Ramos (cell line): ENCODE data around the gene ZNF564.
"Not testable (repeated sequence)": the region's sequence is repeated elsewhere in the genome, so short reads cannot be mapped to it uniquely, and the experiment has no call there.

Source experiments
- in situ Hi-C: fragments of 300-500 bp; cut with MboI; formaldehyde crosslinking; loops from one replicate; pipeline ENCODE4 v1.14.3; 2022; ENCODE audit warnings: low sequenced_read_pairs; ENCODE audit not compliant: unreplicated experiment

Gene ZNF564

DNA sequence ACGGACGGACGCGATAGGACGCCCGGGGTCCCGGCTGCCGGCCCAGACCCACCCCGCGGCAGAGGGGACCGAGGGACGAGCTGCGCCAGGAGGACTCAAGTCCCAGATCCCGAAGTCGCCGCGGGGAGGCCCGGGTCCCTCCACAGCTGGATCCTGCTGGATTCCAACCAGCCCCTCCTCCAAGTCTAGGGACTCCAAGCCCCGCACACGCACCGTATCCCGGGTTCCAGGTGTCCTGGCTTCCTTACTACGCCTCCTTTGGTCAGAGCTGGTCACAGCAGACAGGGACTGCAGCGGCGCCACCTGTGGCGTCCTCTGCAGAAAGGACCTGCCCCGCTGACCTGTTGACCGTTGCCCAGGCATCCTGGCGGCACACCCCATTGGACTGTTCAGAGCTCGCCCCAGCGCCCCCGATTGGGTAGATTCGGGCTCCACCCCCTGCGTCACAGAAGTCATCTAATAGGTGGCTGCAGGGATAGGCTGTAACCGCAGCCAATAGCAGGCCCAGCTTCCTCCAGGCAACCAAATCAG lies 37.7 kb downstream of the ZNF564 start:
- in situ Hi-C loops = no loop called here

DNA sequence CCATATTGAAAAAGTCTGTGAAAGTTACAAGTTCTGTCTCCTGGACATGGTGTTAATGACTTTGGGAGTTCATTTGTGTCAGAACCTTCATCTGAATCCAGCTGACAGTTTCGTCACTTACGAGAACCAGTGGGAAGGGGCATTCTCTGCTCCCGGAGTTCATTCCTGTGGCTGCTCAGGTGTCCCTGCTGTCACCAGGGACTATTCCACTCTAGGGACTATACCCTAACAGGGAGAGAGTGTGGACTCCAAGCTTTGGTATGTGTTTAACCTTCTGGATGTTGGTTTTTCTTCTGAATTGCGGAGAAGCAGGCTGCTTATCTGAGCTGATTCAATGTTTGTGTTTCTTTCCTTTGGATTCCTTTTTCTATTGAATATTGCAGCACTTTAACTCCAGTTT lies 54.2 kb downstream of the ZNF564 start:
- in situ Hi-C loops = no loop called here

DNA sequence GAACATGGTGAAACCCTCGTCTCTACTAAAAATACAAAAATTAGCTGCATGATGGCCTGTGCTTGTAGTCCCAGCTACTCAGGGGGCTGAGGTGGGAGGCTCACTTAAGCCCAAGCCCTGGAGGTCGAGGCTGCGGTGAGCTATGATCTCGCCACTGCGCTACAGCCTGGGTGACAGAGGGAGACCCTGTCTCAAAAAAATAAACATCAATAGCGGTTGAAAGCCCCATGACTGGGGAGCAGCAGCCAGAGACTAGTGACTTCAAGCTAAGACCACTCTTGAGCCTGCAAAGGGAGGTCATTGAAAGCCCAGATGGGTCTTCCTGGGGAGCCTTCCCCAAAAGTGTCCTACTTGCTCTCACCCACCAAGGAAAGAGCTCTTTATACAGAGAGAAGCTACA lies 54.8 kb downstream of the ZNF564 start:
- in situ Hi-C loops = no loop called here

DNA sequence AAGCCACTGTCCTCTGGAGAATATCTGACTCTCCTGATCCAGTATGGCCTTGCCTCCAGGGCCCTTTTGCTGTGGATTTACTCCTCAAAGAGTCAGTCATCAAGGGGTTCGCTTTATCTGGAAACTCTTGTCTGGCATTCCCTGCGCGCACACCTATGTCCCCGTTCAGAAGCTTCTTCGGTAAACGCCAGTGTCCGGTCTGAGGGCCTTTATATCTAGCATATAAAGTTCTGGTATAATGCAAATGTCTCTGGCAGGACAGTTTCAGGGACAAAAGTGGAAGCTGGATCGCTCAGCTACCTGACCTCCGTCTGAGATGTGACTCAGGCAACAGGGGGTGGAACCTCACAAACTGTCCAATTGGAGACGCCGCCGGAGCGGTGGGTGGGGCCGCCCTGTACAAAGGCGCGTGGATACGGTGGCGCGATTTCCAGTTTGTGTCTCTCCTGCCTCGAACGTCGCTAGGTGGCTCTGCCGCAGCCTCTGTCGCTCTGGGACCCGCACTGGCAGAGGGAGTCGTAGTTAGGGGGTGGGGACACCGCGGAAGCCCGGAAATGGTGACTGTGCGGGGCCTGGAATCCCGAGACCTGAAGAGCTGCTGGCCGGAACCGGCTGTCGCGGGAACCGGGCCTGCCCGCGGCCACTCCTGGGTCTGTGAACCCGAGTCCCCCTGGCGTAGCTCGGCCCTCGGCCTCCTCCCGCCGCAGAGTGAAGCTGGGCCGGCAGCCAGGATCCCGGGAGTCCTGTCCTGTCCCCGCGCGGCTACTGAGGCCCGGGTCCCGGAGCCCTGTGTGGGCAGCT lies 56.1 kb downstream of the ZNF564 start:
- in situ Hi-C loops = no loop called here

DNA sequence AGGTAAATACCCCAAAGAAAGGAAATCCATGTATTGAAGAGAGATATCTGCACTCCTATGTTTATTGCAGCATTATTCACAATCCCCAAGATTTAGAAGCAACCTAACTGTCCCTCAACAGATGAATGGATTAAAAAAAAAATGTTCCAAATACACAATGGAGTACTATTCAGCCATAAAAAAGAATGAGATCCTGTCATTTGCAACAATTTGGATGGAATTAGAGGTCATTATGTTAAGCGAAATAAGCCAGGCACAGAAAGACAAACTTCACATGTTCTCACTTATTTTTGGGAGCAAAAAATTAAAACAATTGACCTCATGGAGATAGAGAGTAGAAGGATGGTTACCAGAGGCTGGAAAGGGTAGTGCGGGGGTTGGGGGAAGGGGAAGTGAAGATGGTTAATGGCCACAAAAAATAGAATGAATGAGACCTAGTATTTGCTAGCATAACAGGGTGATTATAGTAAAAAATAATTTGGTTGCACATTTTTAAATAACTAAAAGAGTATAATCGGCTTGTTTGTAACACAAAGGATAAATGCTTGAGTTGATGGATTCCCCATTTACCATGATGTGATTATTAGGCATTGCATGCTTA lies 56.9 kb downstream of the ZNF564 start:
- in situ Hi-C loops = no loop called here

DNA sequence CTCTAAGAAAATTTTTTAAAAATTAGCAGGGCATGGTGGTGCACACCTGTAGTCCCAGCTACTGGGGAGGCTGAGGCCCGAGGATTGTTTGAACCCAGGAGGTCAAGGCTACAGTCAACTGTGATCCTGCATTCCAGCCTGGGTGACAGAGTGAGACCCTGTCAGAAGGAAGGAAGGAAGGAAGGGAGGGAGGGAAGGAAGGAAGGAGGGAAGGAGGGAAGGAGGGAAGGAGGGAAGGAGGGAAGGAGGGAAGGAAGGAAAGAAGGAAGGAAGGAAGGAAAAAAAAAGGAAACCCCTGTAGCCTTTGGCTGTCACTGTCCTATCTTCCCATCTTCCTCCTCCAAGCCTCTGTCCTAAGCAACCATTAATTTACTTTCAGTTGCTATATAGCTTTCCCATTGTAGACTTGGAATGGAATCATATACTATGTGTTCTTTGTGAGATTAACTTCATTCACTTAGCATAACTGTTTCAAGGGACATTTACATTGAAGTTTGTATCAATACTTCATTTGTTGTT lies 65.0 kb downstream of the ZNF564 start:
- in situ Hi-C loops = not testable (repeated sequence)

DNA sequence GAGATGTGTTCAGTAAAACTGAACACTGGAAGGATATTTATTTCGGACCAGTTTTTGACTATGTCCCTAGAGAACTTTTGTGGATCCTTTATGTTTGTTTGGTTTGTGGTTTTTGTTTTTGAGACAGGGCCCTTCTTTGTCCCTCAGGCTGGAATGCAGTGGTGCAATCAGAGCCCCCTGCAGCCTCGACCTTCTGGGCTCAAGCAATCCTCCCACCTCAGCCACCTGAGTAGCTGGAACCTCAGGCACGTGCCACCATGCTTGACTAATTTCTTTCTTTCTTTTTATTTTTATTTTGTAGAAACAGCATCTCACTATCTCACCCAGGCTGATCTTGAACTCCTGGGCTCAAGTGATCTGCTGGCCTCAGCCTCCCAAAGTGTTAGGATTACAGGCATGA lies 65.7 kb downstream of the ZNF564 start:
- in situ Hi-C loops = no loop called here

DNA sequence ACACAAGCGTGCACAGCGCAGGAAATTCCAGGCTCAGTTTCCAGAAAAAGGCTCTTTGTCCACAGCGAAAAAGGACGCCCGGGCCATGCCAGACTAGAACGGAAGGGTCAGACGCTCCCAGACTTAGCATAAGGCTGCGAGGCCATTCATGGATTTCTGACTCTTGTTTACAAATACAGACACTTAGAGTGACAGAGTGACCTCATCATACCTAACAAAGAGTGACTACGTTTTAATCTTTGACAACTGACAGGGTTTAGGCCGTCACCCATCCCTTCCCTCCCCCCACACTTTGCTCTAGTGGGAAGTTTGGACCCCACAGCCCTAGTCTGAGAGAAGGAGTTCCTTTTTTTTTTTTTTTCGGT lies 66.2 kb downstream of the ZNF564 start:
- in situ Hi-C loops = no loop called here

DNA sequence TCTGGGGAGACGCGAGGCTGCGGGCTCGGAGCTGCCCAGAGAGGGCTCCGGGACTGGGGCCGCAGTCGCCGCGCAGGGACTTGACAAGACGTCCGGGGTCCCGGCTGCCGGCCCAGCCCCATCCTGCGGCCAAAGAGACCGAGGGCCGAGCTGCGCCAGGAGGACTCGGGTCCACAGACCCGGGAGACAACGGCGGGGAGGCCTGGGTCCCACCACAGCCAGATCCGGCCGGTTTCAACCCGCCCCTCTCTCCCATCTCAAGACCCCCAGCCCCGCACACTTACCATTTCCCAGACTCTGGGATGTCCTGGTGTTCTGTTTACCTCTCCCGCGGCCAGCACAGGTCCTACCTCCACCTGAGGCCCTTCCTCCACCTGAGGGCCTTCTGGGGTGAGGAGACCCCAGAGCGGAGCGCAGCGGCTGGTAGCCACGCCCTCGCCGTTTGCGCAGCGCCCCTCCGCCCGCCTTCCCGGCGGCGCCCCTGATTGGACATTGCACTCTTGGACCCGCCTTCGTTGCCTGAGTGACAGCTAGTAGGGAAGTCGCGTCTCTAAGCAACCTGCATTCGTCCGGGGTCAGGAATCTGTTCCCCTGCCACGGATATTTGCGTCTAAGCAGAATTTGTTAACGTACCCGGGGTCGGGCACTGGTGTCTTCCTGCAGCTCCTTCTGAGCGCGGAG lies 66.8 kb downstream of the ZNF564 start, which contains the start of gene ZNF709:
Gene ZNF709, minus strand, starts transcription at position 446 of the 681 bp plus-strand sequence. Its CDS starts 159 bp downstream, at position 287.
- in situ Hi-C loops = no loop called here

DNA sequence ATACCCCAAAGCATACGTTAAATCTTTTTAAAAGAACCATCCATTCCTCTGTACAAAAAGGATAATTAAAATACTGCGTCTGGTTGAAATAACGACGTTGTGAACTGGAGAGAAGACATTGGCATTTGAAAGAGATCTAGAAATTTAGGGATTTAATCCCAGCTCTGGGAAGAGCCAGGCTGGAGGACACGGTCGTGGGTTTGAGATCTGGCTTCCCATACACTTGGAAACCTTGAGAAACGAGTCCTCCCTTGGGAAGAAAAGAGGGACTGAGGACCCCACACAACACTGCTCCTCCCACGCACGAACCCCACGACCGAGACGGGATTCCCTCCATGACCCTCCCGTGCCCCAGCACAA lies 67.3 kb downstream of the ZNF564 start:
- in situ Hi-C loops = no loop called here

DNA sequence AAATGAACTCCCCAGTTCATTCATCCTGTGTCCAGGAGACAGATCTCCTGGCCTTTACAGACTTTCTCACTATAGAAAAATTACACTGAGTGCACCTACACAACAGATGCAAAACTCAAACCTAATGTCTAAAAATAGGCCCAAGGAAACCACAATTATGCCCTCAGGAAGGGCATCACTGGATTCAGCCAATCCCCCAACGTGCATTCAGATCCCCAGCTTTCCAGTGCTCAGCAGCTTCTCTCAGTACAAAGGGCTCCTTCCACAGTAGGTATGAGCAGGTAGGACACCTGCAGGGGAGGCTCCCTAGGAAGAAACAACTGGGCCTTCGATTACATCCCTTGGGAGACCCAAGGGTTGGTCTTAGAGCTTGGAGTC lies 68.8 kb downstream of the ZNF564 start:
- in situ Hi-C loops = no loop called here

DNA sequence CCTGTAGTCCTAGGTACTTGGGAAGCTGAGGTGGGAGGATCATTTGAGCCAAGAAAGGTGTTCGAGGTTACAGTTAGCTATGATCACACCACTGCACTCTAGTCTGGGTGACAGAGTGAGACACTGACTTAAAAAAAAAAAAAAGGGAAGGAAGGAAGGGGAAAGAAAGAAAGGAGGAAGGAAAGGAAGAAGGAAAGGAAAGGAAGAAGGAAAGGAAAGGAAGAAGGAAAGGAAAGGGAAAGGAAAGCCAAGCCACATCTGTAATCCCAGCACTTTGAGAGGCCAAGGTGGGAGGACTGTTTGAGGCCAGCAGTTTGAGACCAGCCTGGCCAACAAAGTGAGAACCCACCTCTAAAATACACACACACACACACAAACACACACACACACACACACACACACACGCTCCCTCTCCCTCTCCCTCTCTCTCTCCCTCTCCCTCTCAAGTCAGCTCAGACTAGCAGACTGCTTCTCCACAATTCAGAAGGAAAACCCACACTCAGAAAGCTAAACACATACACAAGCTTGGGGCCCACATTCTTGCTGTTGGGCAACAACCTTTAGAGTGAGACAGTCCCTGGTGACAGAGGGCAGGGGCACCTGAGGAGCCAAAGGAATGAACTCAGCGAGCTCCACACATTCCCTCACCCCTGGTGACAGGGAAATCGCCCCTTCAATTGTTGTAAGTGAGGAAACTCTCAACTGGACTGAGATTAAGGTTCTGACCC lies 69.3 kb downstream of the ZNF564 start:
- in situ Hi-C loops = no loop called here

DNA sequence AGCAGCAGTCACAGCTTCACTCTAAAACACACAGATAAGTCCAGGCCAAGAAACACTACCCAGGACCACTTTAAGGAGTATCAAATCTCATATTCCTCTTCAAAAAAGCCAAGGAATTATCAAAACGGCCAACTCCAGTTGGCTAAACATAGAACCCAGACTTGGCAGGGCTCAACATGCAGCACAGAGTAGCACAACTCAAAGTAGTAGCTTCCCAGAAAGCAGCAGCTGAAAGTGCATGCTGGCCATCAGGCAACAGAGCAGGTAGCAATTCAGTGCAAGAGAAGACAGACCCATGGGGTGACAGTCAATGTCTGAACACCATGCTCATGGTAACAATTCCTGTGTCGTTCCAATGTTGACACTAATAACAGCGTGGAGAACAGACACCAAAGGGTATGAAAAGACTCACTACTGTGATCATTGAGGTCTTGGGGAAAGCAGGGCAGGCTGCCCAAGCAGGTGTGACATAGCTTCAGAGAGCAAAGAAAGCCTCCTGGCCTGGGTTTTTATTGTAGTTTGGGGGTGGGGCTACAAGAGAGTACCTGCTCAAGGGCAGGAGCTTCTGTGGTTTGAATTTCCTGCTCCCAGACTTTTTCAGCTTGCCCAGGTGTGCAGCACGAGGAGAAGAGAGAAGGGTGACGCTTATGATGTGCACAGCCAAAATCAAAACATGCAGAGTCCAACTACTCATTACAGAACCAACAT lies 72.9 kb downstream of the ZNF564 start:
- in situ Hi-C loops = no loop called here
